HG02678 (cell line): ENCODE results near the gene POLR1E.

Source experiments
- ATAC-seq: cut with Tn5 transposase; IDR thresholded peaks from one replicate; pipeline ENCODE4 v1.9.1; 2021; ENCODE audit warnings: mild to moderate bottlenecking, moderate library complexity; ENCODE audit not compliant: unreplicated experiment

The POLR1E gene, protein sequence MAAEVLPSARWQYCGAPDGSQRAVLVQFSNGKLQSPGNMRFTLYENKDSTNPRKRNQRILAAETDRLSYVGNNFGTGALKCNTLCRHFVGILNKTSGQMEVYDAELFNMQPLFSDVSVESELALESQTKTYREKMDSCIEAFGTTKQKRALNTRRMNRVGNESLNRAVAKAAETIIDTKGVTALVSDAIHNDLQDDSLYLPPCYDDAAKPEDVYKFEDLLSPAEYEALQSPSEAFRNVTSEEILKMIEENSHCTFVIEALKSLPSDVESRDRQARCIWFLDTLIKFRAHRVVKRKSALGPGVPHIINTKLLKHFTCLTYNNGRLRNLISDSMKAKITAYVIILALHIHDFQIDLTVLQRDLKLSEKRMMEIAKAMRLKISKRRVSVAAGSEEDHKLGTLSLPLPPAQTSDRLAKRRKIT

DNA sequence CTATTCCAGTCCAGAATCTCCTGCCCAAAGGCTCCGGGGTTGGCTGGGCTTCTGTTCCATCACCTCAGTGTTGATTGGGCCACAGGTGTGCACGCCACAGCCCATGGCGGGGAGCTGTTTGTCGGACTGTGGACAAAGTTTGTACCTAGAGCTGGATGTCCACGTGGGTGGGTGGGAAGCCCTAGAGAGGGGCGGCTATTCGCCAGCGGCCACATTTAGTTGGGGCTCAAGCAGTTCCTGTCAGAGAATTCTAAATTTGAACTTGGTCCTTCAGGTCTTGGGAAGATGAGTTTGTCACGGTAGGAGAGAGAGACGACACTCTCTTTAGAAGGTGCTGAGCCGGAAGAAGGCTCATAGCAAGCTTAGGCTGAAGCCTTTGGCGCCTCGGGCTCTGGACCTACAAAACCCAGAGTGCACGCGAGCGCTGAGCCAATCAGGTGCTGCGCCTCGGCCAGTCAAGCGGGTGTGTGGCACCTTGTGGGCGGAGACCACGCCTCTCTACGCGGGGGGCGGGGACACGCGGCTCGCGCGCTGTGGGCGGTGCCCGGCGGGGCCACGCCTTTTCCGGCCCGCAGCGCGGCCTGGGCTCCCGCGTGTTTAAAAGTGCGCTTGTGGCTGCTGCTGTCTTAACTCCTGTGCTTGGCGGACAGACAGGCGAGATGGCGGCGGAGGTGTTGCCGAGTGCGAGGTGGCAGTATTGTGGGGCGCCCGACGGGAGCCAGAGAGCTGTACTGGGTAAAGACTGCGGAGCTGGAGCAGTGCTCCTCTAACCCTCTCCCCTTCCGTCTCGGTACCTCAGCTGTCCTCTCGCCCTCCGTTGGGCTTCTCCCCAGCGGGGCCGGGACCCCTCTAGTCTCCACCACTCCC lies at the start of gene POLR1E:
POLR1E (plus strand) TSS at position 560 of the 867 bp plus-strand sequence; CDS start at position 660, 100 bp downstream.
- ATAC-seq, result peak; percentile 97

DNA sequence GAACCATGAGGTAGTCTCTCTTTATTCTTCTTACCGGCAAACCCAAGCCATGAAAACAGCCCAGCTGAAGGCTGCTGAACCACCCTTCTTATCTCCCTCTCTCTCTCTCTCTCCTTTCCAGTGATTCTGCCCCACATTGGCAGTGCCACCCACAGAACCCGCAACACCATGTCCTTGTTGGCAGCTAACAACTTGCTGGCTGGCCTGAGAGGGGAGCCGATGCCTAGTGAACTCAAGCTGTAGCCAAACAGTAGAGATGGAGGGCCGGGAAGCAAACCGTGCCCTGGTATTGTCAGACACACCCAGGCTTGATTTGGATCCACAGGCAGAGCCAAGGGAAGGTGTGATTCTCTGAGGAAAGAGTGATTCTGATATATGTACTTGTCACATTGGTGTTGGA lies 49.2 kb upstream of the POLR1E start:
- ATAC-seq, result no peak

DNA sequence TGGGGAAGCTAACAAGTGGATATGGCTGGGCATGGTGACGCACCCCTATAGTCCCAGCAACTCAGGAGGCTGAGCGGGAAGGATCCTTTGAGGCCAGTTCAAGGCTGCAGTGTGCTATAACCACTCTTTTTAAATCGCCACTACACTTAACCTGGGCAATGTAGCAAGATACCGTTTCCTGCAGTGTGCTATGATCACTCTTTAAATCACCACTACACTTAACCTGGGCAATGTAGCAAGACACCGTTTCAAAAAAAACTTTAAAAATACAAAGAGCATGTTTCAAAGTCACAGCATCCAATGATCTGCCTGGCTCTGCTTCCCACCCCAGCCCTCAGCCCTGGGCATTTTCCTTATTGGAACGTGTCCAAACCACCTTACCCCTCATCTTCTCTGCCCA lies 48.7 kb upstream of the POLR1E start:
- ATAC-seq, result no peak

DNA sequence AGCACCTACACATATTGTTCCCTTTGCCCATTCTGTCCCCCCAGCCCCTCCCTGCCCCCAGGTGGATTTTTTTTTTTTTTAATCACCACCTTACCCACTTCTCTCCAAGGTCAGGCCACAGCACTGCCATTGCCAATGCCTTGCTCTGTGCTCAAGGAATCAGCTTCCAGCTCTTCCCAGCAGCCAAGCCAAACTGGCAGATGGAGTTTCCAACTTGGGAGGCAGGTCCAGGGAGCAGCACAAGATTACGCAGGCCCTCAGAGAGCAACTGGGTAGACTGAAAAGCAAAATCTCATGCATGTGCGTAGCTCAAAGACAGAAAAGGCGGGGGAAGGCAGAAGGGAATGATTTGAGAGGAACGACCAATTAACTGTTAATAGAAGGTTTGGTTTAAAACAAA lies 48.1 kb upstream of the POLR1E start:
- ATAC-seq, result no peak

DNA sequence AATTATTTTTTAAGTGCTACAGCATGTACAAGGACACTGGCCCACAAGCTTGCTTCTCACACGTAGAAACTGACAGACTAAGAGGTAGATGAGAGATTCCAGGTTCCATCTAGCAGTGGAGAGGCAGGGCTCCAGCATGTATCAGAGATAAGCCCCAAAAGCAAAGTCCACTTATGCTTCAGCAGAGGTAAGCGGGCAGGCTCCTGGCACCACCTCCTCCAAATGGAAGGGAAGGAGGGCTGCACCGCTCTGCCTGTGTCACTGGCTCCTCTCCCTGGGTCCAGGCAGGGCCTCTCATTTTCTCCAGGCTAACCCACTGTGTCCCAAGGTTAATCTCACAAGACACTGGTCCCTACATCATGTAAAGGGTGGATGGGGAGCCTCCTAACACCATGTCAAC lies 47.4 kb upstream of the POLR1E start:
- ATAC-seq, result no peak

DNA sequence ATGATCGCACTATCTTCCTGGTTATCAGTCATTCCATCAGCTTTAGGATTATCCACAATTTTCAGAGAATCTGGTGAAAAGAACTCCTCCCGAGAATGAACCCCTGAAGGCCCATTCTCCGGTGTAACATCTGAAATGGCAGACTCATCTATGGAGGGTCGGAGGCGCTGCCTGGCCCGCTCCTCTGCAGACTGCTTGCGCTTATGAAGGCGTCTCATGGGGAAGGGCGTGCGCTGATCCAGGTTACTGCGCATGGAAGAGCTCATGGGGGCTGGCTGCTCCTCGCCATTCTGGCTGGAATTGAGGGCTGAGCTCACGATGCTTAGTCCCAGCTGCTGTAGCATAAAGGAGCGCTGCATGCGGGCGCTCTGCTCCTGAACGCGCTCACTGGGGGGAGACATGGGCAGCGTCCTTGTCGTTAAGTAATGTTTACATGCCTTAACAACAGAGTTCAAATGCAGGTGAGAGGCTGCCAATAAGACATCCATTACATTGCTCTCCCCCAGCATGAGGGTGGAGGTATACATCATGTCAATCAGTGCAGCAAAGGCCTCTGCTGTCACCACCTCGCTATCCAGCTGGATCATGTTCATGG lies 43.9 kb upstream of the POLR1E start:
- ATAC-seq, result no peak

DNA sequence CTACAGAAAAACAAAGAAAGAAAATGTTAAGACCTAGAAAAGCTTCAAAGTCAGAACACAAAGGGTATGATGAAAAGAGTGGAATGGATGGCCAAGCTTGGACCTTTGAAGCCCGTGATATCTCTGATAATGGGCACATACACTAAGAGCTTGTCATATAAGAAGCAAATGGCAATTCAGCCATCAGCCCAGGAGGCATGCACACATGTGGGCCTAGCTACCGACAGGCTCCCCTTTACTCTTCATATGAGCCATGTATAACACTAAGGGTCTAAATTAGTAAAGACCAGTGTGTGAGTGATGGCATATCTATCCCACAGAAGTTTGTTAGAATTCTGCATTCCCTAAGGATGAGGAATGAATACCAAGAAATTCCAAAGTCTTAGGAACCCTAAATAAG lies 43.2 kb upstream of the POLR1E start:
- no peak for ATAC-seq

DNA sequence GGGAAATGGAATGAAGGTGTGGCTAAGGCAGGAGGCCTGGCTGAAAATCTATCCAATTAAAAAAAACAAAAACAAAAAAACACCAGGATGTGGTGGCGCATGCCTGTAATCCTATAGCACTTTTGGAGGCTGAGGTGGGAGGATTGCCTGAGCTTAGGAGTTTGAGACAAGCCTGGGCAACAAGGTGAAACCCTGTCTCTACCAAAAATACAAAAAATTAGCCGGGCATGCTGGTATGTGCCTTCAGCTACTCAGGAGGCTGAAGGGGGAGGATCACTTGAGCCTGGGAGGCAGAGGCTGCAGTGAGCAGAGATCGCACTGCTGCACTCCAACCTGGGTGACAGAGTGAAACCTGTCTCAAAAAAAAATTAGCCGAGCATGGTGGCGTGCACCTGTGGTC lies 42.2 kb upstream of the POLR1E start:
- no peak for ATAC-seq

DNA sequence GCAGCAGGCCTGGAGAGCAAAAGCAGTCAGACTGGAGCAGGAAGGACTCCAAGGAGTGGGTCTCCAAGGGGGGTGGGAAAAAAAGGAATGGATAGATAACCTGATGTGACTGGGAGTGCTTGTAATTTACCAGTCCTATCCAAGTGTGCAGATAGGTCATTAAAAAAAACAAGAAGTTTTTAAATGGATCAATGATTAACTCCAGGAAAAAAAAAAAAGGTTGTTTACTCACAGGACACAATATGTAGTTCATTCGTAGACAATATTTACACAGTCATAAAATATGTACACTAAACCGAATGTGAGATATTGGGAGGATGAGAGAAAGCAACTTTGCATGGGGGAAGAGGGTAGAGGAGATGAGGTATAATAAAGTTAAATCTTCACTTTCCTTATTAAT lies 40.9 kb upstream of the POLR1E start:
- ATAC-seq, result no peak

DNA sequence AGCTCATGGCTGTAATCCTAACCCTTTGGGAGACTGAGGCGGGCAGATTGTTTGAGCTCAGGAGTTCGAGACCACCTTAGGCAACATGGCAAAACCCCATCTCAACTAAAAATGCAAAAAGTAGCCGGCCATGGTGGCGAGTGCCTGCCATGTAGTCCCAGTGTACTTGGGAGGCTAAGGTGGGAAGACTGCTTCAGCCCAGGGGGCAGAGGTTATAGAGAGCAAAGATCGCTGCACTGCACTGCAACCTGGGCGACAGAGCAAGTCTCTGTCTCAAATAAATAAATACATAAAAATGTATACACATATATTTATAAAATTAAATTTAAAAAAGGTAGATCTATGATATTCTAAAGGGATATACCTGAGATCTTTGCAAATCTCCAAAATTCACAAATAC lies 39.9 kb upstream of the POLR1E start:
- no peak for ATAC-seq

DNA sequence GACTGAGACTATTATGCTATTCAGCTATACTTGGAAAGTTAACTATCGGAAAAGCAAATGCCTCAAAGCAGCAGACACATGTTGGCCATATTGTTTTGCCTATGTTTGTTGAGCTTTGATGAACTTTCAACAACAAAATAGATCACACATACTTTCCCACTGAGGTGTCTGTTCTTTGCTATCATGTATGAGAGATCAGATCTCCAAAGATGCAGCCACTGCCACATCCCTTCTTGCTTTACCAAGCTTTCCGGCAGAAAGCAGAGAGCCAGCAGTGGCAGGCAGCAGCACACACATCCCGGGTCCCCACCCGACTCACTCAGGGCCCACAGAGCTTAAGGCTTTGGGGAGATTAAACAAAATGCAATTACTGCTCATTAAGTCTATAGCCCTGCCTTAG lies 39.3 kb upstream of the POLR1E start:
- no peak for ATAC-seq

DNA sequence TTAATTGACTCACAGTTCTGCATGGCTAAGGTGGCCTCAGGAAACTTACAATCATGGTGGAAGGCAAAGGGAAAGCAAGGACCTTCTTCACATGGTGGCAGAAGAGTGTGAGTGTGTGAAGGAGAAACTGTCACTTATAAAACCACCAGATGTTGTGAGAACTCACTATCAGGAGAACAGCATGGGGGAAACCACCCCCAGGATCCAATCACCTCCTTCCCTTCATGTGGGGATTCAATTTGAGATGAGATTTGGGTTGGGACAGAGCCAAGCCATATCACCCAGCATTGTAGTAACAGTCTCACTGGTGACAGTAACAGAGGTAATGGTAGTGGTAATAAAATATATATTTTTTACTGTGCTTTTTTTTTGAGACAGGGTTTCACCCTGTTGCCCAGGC lies 38.6 kb upstream of the POLR1E start:
- no peak for ATAC-seq

DNA sequence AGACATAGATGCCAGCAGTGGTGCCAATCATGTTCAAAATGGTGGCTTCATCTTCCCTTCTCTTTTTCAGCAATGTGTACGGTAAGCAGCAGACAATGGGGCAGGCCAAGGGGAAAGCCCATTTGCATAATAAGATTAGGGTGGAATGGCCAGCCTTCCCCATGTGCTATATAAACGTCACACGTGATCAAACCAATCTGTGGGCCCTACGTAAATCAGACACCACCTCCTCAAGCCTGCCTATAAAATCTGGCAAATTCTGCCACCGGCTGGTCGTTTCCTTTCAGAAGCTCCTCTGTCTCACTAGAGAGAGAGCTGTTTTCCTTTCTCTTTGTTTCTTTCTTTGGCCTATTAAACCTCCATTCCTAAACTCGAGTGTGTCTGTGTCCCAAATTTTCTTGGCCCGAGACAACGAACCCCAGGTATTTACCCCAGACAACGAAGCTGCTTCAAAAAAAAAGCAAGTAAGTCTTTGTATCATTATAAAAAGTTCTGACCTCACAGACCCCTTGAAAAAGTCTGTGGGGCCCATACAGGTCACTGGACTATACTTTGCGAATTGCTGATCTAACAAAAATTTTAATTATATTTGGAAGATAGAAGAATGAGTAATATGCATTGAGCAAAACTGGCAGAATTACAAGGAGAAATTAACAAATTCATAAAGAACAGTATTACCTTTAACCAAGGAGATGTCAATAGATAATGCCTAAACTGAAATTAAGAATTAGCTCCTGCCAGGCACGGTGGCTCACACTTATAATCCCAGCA lies 35.7 kb upstream of the POLR1E start:
- no peak for ATAC-seq

DNA sequence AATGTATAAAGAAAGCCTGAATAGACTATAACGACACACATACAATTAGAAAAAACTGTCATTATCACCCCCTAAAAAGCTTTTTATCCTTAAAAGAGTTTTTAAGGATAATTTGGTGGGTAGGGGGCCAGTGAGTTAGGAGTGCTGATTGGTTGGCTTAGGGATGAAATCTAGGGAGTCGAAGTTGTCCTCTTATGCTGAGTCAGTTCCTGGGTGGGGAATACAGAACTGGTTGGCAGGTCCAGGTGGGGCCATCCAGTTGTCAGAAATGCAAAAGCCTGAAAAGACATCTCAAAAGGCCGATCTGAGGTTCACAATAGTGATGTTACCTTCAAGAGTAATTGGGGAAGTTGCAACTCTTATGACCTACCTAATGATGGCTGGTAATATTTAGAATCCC lies 34.1 kb upstream of the POLR1E start:
- ATAC-seq, result no peak

DNA sequence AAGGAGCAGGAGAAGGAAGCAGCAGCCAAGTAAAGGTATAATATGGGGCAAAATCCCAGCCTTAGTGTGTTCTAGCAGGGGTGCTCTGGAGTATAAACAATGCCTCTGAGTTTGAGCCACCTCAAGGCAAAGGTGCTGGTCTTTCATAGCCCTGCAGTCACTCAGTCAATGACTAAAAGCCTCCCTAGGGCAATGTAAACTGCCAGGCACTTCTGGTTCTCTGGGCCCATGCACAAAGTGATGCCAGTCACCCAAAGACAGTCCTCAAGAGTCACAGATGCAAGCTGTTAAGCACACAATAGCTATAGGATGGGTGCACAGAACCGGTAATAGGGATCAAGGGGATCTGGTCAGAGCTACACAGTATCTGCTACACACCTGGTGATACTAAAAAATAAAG lies 33.1 kb upstream of the POLR1E start:
- ATAC-seq, result no peak

DNA sequence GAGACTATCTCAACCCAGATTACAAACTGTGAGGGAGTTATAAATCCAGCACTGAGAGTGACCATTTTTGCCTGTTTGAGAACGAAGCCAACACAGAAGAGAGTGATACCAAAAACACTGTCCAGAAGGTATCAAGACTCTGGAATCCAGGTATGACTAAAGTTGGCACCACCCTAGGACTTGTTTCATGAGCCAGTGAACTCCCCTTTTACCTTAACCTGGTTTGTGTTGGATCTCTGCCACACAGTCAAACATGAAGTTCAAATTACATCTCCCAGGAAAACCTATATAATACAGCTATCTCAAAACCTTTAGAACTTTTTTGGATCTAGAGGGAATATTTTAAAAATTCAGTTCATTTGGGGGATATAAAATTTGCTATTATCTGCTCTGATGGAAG lies 31.9 kb upstream of the POLR1E start:
- no peak for ATAC-seq

DNA sequence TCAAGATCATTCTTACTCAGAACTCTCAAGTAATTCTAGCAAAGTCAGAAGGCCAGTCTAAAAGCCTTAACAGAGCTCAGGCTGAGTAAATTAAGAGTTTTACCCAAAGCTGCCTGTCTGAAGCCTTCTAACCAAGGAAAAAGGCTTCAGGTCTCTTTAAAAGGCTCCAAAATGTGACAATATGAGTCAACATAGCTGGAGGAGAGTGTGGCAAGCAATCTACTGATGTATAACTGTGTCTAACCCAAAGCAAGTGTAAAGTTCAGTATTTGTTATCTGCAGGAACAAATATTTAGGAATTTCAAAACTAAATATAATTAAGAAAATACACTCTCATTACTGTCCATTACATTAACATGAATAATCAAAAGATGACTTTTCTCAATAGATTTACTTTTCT lies 31.5 kb upstream of the POLR1E start:
- ATAC-seq, result no peak

DNA sequence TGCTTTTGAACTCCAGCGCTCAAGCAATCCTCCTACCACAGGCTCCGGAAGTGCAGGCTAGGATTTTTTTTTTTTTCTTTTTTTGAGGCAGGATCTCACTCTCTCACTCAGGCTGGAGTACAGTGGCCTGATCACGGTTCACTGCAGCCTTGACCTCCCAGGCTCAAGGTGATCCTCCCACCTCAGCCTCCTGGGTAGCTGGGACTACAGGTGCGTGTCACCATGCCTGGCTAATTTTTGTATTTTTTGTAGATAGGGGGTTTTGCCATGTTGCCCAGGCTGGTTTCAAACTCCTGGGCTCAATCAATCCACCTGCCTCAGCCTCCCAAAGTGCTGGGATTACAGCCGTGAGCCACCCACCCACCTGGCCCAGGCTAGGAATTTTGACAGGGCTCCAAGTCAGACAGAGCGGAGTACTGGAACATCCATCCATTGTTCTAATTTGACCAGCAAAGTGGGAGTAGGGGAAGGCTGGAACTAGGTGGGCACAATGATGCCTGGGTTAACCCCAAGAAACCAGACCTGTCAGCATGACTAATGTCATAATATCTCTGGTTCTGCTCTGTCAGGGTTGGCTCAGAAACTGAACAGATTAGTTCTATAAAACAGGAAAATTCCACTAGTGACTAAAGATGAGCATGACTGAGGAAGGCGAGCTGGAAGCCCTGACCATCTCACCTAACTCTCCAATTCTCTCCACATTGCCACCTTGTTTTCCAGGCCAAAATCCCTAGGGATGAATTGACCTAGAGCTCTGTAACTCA lies 29.7 kb upstream of the POLR1E start:
- ATAC-seq, result no peak

DNA sequence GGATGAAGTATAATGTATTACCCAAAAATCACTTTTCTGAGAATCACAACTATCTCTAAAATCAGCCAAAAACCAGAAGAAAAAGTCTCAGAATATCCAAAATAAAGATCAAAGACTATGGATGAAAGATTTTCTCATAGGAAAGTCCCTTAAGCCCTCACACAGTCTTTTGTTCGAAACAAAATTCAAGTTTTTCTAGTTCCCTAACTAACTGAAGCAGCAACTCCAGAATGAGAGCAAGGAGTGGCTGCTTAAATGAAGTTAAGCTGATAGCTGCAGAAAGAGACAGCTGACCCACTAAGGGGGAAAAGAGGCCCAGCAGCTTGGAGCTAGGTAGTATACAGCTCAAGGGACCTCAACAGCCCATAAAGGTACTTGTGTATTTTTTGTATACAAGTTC lies 28.9 kb upstream of the POLR1E start:
- ATAC-seq, result no peak

DNA sequence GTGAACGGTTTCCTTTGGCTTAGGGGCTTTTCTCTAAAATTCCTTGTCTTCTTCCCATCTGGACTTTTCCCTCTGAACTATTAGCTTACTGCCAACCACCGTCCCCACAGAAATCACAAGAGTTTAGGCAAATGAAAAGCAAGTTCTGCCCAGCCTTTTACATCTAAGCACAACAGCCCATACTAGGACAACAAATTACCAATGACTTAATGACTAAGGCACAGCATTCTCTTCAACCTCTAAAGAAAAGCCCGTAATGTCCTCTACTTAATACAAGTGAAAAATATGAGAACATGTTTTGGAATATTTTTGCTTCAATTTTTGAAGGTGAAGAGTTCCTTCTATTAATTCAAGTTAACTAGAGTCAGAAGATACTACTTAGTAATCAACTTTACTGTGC lies 21.7 kb upstream of the POLR1E start:
- no peak for ATAC-seq
